CD4-positive, alpha-beta T cell treated with Interleukin-17A for 4 hours (primary cell): Measurements from ENCODE around the gene NOP16.

Experiments used
- DNase-seq: peaks from one replicate; pipeline ENCODE4 v3.0.0-alpha.2; 2020; ENCODE audit warnings: mixed read lengths

The NOP16 gene

GRCh38 chr5:176388444-176389134, at the start of gene NOP16, which contains the start of gene HIGD2A:
Gene NOP16 (minus strand): TSS chr5:176388598. CDS start chr5:176388539, 59 bp downstream.
Gene HIGD2A (plus strand): TSS chr5:176388751. CDS start chr5:176388820, 69 bp downstream.
- DNase-seq, result peak; percentile 100

- DNase-seq, result peak; percentile 11
Observed at GRCh38 chr5:176436656-176437055, 48.3 kb upstream of the NOP16 start.

GRCh38 chr5:176432707-176433106, 44.3 kb upstream of the NOP16 start:
- DNase-seq, result no peak

- DNase-seq, result no peak
Observed at GRCh38 chr5:176429972-176430371, 41.6 kb upstream of the NOP16 start.

- DNase-seq, result no peak
Observed at GRCh38 chr5:176427971-176428370, 39.6 kb upstream of the NOP16 start.

GRCh38 chr5:176426876-176427275, 38.5 kb upstream of the NOP16 start:
- no peak for DNase-seq

GRCh38 chr5:176425791-176426190, 37.4 kb upstream of the NOP16 start:
- DNase-seq, result no peak

- no peak for DNase-seq
Observed at GRCh38 chr5:176425138-176425537, 36.7 kb upstream of the NOP16 start.

GRCh38 chr5:176424181-176424580, 35.8 kb upstream of the NOP16 start:
- no peak for DNase-seq

GRCh38 chr5:176420972-176421544, 32.7 kb upstream of the NOP16 start:
- DNase-seq, result no peak

- no peak for DNase-seq
Observed at GRCh38 chr5:176420086-176420485, 31.7 kb upstream of the NOP16 start.

- DNase-seq, result no peak
Observed at GRCh38 chr5:176418251-176418650, 29.9 kb upstream of the NOP16 start.

GRCh38 chr5:176416965-176417364, 28.6 kb upstream of the NOP16 start:
- DNase-seq, result no peak

- peak; percentile 96 for DNase-seq
Observed at GRCh38 chr5:176415952-176416924, 27.8 kb upstream of the NOP16 start, which contains the start of gene CLTB. Gene CLTB (minus strand): TSS chr5:176416539. CDS start chr5:176416363, 176 bp downstream.

GRCh38 chr5:176415240-176415951, 27.0 kb upstream of the NOP16 start:
- no peak for DNase-seq

- DNase-seq, result no peak
Observed at GRCh38 chr5:176414704-176415103, 26.3 kb upstream of the NOP16 start.

- no peak for DNase-seq
Observed at GRCh38 chr5:176413709-176414191, 25.4 kb upstream of the NOP16 start.

GRCh38 chr5:176413255-176413565, 24.8 kb upstream of the NOP16 start:
- no peak for DNase-seq

GRCh38 chr5:176412517-176413254, 24.3 kb upstream of the NOP16 start:
- DNase-seq, result no peak

- DNase-seq, result no peak
Observed at GRCh38 chr5:176410486-176411180, 22.2 kb upstream of the NOP16 start.

GRCh38 chr5:176409765-176410164, 21.4 kb upstream of the NOP16 start:
- DNase-seq, result no peak
